Putamen (tissue), 1 donor: ENCODE measurements around the gene DOK3.

Experiments used
- DNase-seq: peaks from one replicate; pipeline ENCODE4 v3.0.0-alpha.2; 2016; ENCODE audit warnings: low spot score

The DOK3 gene

DNA sequence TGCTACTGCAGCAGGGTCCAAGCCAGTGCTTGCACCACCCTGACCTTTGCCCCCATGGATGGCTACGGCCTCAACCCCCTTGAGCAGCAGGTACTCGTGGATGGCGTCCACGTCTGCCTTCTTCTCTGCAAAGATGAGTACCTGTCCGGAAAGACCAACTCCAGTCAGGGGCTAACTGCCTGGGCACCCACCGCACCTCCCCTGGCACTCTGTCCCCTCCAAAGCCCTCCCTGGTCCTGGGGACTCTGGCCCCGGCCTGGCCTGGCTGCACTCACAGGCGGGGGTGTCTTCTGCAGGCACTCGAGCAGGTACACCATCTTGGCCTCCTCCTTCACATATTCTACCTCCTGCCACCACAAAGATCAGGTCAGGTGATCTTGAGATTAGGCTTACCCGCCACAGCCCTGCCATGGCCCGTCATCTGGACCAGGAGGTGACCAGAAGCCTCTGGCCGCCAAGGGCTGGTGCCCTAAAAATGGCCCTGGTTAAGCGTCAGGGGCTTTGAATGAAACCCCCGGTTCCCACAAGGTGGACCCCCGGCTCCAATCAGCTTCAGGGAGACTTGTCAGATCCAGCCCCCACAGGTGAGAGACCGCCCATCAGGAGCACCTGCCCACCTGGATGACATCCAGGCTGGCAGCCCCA lies 3.2 kb upstream of the DOK3 start:
- DNase-seq: no peak

DNA sequence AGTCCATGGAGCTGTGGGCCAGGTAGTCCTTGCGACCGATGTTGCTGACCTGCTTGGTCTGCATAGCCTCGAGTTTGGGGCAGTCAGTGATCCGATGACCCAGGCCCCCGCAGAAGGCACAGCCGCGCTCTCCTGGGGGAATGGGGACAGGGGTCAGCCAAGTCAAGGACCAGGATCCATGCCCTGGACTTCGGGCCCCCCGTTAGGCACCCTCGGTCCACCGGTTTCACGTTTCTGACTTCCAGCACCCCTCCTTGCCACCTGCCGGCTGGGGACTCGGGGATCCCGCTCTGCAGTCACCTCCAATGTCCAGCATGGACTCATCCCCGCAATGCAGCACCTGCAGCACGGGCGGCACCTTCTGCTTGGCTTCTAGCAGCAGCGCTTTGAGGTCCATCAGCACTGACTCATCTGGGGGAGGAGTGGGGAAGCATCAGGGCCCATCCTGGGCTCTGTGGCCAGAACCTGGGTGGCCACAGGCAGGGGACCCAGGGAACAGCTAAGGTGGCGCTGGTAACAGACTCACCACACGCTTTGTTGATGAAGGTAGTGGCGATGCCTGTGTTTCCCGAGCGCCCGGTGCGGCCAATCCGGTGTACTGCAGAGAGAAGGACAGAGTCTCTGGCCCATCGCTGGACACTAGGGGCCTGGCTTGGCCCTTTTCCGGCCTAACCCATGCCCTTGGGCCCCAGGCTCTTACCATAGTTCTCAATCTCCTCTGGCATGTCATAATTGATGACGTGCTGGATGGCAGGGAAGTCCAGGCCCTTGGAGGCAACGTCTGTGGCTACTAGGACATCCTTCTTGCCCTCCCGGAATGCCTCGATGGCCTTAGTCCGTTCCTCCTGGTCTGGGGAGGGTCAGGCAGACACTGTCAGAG lies 2.4 kb upstream of the DOK3 start:
- DNase-seq: no peak

DNA sequence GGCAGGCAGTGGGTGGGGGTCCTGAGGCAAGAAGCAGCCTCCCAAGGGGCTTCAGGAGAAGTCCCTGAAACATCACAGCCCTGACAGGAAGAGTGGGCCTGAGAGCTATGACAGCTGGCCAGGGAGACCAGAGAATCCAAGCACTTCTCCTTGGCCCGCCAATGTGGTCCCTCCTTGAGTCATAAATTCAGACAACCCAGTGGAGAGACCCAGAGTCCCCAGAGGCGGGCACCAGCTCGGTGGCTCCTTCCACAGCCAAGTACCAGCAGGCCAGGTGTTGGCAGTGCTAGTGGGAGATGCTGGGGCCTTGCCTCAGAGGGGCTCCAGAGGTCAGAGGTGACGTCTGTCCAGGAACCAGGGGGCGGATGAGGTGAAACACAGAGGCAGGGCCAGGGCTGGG lies 1.6 kb upstream of the DOK3 start:
- no peak for DNase-seq

DNA sequence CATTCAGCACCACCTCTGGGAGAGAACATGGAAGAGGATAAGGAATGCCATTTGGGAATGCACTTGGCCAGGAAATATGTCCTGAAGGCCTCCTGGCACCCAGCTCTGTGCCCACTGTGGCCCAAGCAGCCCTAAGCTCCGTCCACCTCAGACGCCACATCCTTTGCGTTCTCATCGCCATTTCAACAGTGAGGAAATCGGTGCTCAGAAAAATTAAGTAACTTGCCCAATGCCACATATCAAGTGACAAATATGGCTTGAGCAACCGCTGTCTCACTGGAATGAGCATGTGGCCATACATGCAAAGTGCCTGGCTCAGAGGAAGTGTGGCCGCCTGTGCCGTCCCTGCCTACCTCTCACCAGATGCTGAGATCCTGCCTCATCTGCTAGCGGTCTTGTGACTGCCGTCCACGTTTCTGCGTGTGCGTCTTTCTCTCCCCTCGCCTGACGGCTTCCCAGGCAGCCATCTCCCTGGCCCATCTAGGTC lies 984 bp upstream of the DOK3 start:
- DNase-seq: no peak

DNA sequence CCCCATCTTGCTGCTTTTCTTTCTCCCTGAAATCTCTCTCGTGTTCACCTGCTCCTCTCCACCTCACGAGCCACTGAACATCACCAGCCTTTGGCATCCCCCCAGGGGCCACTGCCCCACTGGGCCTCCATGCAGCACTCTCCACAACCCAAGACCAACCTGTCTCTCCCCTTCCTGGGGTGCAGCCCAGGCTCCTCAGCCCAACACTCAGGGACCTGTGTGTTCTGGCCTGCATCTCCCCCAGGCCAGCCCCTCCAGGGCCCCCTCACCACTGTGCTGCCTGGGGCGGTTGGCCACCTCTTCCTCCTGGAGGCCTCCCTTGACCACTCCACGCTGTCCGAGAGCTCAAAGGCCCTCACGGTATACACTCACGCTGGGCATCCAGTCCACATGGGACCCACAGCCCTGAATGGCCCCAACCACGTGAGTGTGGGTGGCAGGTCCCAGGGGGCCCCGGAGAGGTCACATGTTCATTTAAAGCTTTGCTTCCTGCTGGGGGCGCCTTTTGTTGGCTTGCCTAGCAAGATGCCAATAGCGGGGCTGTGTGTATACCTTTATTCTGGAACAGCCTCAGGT lies 453 bp upstream of the DOK3 start:
- no peak for DNase-seq

DNA sequence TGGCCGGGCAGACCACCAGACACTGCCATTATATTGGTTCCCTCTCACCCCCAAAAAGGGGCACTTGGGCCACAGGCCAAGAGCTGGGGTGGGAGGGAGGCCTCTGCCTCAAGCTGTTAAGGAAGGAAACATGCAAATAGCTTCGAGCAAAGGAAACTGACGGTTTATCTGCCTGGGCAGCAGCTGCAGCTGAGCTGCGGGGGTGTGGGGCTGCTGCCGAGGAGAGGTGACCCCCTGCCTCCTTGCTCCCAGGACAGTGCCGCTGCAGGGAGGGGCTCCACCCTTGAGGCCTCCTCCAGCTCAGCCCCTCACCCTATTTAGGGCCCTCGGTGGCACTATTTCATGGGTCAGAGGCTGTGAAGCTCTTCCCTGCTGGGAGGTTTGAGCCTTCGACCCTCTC lies 789 bp downstream of the DOK3 start:
- no peak for DNase-seq

DNA sequence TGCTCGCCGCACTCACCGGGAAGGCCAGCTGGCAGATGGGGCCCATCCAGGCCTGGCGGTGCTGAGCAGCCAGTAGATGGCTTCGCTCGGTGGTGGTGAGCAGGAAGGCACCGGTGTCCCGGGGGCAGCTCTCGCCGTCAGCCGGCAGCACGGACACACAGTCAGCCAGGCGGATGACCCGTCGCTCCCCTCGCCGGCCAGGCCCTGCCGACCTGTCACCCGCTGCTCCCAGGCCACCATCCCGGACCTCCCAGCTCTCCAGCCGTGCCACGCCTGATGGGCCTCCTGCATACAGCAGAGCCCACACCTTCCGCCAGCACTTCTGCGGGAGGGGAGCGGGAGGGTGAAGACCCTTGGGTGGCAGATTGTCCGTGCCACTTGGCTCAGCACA lies 1.4 kb downstream of the DOK3 start:
- DNase-seq: no peak

DNA sequence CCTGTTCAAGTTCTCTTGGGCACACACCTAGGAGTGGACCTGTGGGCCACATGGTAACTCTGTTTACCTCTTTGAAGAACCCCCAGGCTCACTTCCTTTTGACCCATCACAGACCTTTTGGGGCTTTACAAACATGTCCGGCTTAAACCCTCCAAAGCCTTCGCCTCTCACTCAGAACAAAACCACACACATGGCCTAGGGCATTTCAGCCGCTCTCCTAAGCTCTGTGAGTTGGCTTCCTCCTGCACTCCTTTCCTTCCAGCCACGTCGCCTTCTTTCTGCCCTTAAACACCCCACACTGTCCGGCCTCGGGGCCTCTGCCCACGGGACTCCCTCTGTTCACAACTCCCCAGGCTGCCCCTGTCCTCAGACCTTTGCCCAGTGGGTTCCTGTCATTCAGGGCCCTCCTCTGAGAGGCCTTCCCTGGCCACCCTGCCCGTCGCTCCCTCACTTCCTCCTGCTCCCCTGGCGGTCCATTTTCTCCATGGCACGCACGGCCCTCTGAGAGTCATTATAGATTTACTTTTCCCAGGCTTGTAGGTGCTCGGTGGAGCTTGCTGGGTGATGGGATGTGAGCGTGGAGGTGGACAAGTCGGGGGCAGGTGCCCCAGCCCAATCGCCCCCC lies 1.9 kb downstream of the DOK3 start:
- DNase-seq: no peak

DNA sequence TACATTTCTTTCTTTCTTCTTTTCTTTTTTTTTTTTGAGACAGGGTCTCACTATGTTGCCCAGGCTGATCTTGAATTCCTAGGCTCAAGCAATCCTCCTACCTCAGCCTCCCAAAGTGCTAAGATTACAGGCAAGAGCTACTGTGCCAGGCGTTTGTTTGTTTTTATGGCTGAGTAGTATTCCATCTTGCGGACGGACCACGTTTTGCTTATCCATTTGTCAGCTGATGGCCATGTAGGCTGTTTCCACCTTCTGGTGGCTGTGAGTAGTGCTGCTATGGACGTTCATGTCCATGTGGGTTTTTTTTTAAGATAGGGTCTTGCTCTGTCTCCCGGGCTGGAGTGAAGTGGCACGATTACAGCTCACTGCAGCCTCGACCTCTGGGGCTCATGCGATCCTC lies 2.5 kb downstream of the DOK3 start:
- no peak for DNase-seq

DNA sequence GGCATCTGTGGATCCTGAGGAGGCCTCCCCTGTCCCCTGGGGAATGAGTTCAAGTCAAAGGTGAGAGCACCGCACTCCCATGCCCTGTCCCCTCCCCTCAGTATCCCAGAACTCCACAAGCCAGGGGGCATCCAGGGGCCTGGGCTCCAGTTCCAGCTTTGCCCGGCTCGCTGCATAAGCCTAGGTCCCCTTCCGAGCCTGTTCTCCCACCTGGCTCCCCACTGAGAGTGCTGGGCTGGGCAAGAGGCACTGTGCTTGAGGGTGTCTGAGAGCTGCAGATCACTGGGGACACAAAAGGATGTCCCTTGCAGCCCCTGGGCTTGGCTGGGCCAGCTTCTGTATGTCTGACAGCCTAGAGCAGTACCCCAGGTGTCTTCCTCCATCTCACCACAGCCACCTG lies 4.6 kb downstream of the DOK3 start:
- no peak for DNase-seq

DNA sequence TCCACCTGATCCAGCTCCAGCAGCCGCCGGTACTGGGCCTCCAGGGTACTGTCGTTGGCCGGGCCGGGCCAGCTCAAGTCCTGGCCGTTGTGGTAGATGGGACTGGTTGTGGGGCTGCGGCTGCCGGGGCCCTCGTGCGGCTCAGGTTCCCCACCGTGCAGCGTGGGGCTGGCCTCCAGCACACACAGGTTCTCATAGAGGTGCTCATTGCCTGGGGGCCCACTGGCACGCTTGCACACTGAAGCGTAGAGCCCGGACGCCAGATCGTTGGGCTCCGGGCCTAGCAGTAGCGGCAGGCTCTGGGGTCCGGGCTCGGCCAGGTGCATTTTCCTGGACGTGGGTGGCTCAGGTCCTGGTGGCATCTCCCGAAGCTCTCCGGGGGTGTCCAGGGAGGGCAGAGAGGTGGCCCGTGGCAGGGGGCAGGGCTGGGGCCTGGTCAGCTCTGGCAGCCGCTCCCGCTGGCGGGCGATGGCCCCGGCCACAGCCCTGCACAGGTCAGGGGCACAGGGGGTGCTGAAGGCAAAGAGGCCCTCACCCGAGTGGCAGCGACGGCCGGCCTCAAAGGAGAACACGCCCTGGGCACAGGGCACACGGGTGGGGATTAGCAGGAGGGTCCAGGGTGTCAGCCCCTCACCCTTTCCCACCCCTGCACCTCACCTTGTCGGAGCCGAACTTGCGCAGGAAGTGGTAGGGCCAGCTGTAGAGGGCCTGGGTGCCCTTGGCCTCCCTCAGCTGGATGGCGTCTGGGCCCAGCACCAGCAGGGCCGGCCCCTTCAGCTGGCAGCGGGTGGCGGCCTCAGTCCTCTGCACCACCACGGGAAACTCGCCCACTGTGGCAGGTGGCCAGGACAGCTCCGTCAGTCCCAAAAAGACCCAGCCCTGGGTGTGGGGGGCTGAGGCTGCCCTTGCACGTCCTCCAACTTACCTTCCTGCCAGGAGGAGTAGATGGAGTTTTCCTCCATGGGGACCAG lies 5.3 kb downstream of the DOK3 start:
- DNase-seq: no peak

DNA sequence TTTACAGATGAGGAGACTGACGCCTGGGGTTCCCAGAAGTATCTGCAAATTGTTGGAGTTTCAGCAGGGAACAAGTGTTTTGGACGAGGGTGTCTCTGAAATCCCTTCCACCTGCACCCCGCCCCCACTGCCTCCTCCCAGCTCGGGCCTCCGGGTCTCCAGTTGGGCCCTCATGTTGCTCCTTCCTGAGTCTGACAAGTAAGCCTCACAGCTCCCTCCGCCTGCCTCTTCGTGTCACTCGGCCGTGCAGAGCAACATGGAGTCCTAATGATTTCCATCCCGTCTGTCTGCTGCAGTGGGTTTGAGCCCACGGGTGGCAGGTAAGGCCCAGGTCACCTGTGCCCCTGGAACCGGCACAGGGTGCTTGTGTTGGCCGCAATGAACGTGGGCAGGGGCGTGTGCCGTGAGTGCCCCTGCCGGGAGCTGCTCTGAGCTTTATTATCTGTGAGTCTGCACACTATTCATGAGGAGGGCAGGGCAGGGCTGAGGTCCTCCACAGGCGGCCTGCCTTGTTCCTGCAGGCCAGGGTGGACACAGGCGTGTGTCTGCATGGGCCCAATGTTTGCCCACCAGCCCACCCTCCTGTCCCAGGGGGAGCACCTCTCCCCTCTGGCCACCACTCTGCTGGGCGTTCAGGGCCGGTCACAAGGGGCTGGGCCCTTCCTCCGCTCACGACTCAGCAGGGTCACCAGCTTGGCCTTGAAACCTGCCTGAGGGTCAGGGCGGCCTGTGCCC lies 6.1 kb downstream of the DOK3 start:
- no peak for DNase-seq

DNA sequence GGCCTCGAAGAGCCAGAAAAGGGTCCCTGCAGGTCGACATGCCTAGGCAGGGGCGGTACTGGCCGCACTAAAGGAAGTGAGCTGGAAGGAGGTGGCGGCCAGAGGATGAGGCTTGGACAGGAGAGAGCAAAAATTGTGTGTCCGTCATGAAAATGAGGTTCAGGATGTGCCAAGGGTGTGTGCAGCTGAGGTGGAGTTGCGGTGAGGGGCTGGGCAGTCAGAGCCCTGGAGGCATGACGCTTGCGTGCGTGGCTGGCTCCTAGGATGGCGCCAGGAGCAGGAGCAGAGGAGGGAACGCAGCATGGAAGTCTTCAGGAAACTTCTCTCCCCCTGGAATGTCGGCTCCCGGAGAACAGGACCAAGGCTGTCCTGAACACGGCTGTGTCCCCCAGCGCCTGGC lies 6.7 kb downstream of the DOK3 start:
- no peak for DNase-seq

DNA sequence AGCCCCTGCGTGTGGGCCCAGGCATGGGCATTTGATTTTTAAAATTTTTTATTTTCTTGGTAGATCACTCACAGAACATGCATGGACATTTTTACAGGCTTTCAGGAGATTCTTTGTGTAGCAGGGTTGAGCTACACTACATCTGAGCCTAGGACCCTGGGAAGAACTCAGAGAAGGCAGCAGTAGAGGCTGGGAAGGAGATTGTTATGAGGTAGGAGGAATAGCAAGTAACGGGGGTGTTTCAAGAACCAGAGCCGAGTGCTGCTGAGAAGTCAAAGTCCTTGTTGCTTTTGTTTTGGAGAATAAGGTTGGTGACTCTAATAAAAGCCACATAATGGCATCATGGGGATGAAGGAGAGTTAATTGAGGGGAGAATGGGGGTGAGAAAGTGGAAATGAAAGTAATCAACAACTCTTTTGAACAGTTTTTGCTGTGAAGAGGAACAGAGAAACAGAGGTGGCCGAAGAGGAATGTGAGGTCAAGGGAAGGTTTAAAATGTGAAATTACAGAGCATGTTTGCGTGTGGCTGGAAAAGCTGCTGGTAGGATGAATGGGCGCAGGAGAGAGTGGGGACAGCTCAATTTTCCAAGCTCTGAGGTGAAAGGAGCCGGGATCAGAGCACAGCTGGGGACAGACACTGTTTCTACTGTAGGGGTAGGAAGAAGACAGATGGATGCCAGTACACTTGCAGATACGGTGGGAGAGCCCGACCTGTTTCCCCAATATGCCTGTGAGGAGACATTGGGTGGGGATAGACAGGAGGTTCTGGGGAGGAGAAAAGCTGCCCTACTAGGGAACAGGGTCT lies 7.5 kb downstream of the DOK3 start:
- DNase-seq: peak; percentile 44

DNA sequence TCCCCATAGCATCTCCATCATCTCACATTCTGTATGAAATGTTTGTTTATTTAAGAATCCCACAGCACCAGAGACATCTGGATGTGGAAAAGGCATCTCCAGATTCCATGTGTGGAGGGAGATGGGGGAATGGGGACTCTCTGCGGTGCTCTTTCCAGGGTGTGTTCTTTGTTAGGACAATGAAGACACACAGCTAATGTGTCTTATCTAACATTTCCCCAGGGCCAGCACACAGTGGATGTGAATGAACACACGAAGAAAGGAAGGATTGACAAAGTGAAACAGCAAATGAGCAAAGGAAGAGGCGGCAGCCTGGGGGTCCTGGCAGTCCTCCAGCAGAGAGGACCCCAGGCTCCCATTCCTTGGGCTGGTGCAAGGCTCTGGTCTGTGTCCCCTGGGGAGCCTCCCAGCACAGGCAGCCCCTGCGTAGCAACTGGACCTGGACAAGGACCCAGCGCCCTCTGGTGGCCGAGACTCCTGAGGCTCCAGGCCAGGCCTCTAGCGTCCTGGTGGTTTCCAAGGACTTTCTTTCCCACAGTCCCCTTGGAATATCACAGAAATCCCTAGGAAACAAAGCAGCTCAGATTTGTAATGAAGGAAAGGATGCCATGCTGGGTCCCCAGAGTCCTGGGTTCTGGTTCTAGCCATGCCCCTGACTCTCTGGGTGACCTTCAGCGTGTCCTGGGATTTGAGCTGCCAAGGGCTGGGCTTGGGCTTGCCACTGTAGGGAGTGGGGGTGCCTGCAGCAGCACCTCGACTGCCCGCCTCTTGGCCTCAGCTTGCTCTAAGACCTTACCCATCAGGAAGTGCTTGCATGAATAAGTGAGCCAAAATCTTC lies 8.7 kb downstream of the DOK3 start:
- DNase-seq: peak; percentile 72

DNA sequence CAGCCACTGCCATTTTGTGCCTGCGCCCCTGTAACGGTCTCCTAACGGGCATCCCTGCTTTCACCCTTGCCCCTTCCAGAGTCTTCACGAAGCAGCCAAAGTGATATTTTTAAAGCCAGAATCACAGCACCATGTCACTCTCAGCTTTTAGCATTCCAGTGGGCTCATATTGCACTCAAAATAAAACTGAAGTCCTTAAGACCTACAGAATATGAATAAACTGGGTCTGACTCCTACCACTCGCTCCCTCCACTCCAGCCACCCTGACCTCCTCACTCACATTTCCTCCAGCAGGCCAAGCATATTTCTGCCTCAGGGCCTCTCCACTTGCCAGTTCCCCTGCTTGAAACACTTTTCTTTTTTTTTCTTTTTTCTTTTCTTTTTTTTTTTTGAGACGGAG lies 9.8 kb downstream of the DOK3 start:
- no peak for DNase-seq

DNA sequence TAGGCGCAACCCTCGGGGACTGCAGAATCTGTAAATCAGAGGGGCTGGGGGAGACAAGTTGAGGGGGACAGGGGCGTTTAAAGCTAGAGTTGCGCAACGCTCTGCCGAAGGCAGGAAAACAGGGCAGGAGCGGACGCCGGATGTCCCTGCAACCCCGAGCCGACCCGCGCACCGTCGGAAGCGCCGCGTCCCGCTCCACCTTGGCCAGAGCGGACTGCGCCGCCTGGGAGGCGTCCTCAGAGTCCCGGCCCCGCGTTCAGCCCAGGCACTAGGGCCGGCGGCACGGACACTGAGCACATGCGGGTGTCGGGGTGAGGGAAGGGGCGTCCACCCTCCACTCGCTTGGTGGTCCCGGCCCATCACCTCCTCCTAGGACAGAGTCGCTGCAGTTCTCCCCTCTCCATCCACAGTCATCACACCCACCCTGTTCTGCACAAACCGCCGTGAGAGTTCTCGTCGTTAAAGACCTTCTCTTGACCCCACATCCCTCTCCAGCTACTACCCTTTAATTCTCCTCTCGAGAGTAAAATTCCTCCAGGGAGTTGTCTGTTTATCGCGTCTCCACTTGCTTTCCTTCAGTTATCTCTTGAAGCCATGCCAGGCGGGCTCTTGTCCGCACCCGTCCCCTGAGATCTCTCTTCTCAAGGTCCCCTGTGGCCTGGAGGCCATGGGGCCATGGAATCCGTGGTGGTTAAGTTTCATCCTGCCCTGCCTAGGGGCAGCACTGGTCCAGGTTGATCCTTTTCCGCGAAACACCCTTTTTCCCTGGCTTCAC lies 11.4 kb downstream of the DOK3 start:
- DNase-seq: no peak

DNA sequence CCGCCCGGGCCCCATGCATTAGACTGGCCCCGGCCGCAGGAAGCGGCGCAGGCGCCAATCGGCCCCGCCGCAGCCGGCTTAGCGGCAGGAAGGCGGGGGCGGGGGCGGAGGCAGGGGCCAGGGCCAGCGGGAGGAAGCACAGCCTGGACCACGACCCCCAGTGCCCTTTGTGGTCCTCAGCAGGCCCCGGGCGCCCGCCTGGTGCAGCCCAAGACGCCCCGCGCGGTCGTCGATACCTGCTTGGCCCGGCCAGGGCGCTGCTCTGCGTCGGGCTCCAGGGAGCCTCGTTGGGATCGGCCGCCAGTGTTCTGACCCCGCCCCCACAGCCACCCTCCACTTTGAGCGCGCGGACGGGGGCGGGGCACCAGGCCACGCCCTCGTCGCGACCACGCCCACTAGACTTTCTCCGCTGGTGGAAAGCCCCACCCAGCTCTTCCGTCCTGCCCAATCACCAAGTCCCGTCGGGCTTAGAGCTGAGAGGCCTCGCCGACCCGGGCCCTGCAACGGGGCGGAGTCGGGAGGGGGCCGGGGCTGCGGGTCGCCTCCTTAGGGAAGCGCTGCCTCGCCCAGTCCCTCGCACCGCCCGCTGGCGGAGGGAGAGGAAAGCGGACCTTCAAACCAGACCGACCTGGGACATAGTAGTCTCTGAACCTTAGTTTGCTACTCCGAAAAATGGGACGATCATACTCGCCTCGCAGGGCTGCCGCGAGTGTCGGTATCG lies 12.2 kb downstream of the DOK3 start, which contains the start of gene PDLIM7:
PDLIM7 (minus strand) TSS at position 313 of the 721 bp plus-strand sequence. CDS start 1,092 bp downstream, outside the sequence.
- DNase-seq: peak; percentile 87
